Endothelial cell of umbilical vein (primary cell): ENCODE data around the gene TYK2. TPM values are rescaled to one million over a fixed set of nuclear protein-coding genes. Genes with fewer than 3 reads are reported as not detected.
"Not testable (repeated sequence)": the region's sequence is repeated elsewhere in the genome, so short reads cannot be mapped to it uniquely, and the experiment has no call there.

ENCODE experiments used
- BruUV-seq: library from RNA; stranded (reverse); fragments of 400-500 nt; replicated peaks from 2 replicates; lab custom pipeline; 2021; lab: Mats Ljungman, UMichigan
- CTCF ChIA-PET: fragments of 300-600, 350-600 bp; sonication (Branson Sonifier 250); formaldehyde crosslinking; loops from one replicate; lab custom pipeline; 2021; ENCODE audit warnings: antibody characterized with exemption, inconsistent platforms; lab: Charles Lee
- POLR2A ChIA-PET: fragments of 300-600, 350-600 bp; sonication (Branson Sonifier 250); formaldehyde crosslinking; loops from one replicate; lab custom pipeline; 2021; ENCODE audit warnings: antibody characterized with exemption, inconsistent platforms; lab: Charles Lee
- DNase-seq: peaks from one replicate; pipeline ENCODE4 v3.0.0-alpha.2; 2011; ENCODE audit warnings: low read depth, low spot score
- FAIRE-seq: peaks from 2 replicates; lab custom pipeline; 2011; peaks lifted over from hg19 to GRCh38; lab: Jason Lieb, UNC
- H2AFZ ChIP-seq: 2 replicates; pipeline ENCODE4 v1.6.0; 2012; ENCODE audit warnings: low read depth, low read length, control low read depth, inconsistent platforms
- H3K27ac ChIP-seq: 2 replicates; pipeline ENCODE4 v1.5.1; 2011; ENCODE audit warnings: low read depth, mild to moderate bottlenecking, control low read depth, low read length, moderate library complexity; ENCODE audit not compliant: insufficient read depth
- H3K27me3 ChIP-seq, 2 experiments: 2 replicates each; pipeline versions ENCODE4 v1.6.0 to v1.6.1; 2011; ENCODE audit warnings: low read length in 2 of 2, mixed read lengths in 1 of 2; ENCODE audit not compliant: control insufficient read depth in 2 of 2, insufficient read depth in 2 of 2
- H3K36me3 ChIP-seq, 2 experiments: 2 replicates in 1 of 2; 3 replicates in 1 of 2; pipeline ENCODE4 v1.5.1; 2011; ENCODE audit warnings: low read length in 2 of 2, mild to moderate bottlenecking in 1 of 2, moderate library complexity in 1 of 2; ENCODE audit not compliant: control insufficient read depth in 2 of 2, insufficient read depth in 2 of 2; ENCODE audit errors: extremely low read depth in 1 of 2
- H3K4me1 ChIP-seq: 3 replicates; pipeline ENCODE4 v1.5.1; 2011; ENCODE audit warnings: mild to moderate bottlenecking, low read length; ENCODE audit not compliant: control insufficient read depth, insufficient read depth; ENCODE audit errors: extremely low read depth
- H3K4me2 ChIP-seq: 2 replicates; pipeline ENCODE4 v1.6.1; 2011; ENCODE audit warnings: low read length, control low read depth, mixed read lengths; ENCODE audit not compliant: insufficient read depth
- H3K4me3 ChIP-seq, 3 experiments: fragments of 200-600 bp in 1 of 3; sonication (generic), shearing (Covaris generic) in 1 of 3; replicated peaks in 1 of 3; 2 replicates each; pipeline ENCODE4 v1.5.1; 2011 to 2016; ENCODE audit warnings: control low read depth in 3 of 3, low read length in 3 of 3, mild to moderate bottlenecking in 2 of 3, inconsistent platforms in 1 of 3, low read depth in 1 of 3, moderate library complexity in 1 of 3; ENCODE audit not compliant: insufficient read depth in 1 of 3
- H3K79me2 ChIP-seq: 2 replicates; pipeline ENCODE4 v1.6.0; 2012; ENCODE audit warnings: low read length, inconsistent platforms; ENCODE audit not compliant: control insufficient read depth, insufficient read depth
- H3K9ac ChIP-seq: replicated peaks from 2 replicates; pipeline ENCODE3; 2011; ENCODE audit warnings: low read length, control low read depth; ENCODE audit not compliant: insufficient read depth; ENCODE audit errors: extremely low read depth
- H3K9me1 ChIP-seq: replicated peaks from 3 replicates; pipeline ENCODE4 v1.6.0; 2011; ENCODE audit warnings: mild to moderate bottlenecking, low read length; ENCODE audit not compliant: control insufficient read depth, insufficient read depth; ENCODE audit errors: extremely low read depth
- H3K9me3 ChIP-seq: replicated peaks from 2 replicates; pipeline ENCODE4 v1.5.1; 2012; ENCODE audit warnings: low read length, inconsistent platforms; ENCODE audit not compliant: control insufficient read depth, insufficient read depth
- H4K20me1 ChIP-seq: replicated peaks from 2 replicates; pipeline ENCODE3; 2011; ENCODE audit warnings: mild to moderate bottlenecking, low read length; ENCODE audit not compliant: control insufficient read depth, insufficient read depth; ENCODE audit errors: extremely low read depth
- CTCF ChIP-seq, 2 donors: IDR thresholded peaks; 1 replicate in 1 of 2; 2 replicates in 1 of 2; pipeline ENCODE4 v1.5.1; 2011; ENCODE audit warnings: low read length in 2 of 2, mild to moderate bottlenecking in 2 of 2, moderate library complexity in 2 of 2, control low read depth in 1 of 2, inconsistent platforms in 1 of 2, low read depth in 1 of 2; ENCODE audit not compliant: insufficient read depth in 1 of 2; ENCODE audit errors: extremely low read depth in 1 of 2
- FOS ChIP-seq: IDR thresholded peaks from 2 replicates; pipeline ENCODE4 v1.6.1; 2011; ENCODE audit warnings: mild to moderate bottlenecking, low read length, moderate library complexity, borderline replicate concordance; ENCODE audit not compliant: insufficient read depth
- JUN ChIP-seq: IDR thresholded peaks from 2 replicates; pipeline ENCODE4 v1.6.1; 2011; ENCODE audit warnings: borderline replicate concordance, low read depth; ENCODE audit not compliant: insufficient read length, insufficient read depth
- POLR2A ChIP-seq: IDR thresholded peaks from 2 replicates; pipeline ENCODE4 v1.6.1; 2012; ENCODE audit warnings: low read depth, mild to moderate bottlenecking, control low read depth, low read length
- POLR2AphosphoS5 ChIP-seq: IDR thresholded peaks from 2 replicates; pipeline ENCODE4 v1.6.1; 2012; ENCODE audit warnings: low read depth, mild to moderate bottlenecking, control low read depth, low read length, moderate library complexity; ENCODE audit not compliant: insufficient read depth
- dilution Hi-C: fragments of 300-500 bp; cut with MboI; formaldehyde crosslinking; loops from one replicate; pipeline ENCODE4 v1.15.0; 2019; ENCODE audit warnings: low sequenced_read_pairs; ENCODE audit not compliant: extremely low pct_ligation_motif_present
- intact Hi-C: fragments of 100-400 bp; cut with micrococcal nuclease; formaldehyde crosslinking; loops from one replicate; pipeline ENCODE4 v1.10.0; 2022
- polyA plus RNA-seq, 4 experiments: library from polyadenylated mRNA; depleted of rRNA in 3 of 4; stranded (reverse) in 3 of 4; unstranded in 1 of 4; fragments of >200 nt; gene quantifications; 2 replicates each; pipeline versions ENCODE4 v1.2.1 to v1.2.3, GENCODE V29; 2011 to 2012; ENCODE audit warnings: missing spikeins in 1 of 4
- total RNA-seq: library from RNA; stranded (reverse); gene quantifications from 2 replicates; pipeline ENCODE4 v1.2.3, GENCODE V29; 2021

TYK2 gene
- total and polyA plus RNA-seq, 2 donors (not counting 3 experiments of a cell fraction or from before 2014, with no cell fraction given): 92.9 to 138 TPM

- Histone ChIP-seq H3K9ac (no peak overlapping the region), H3K79me2 (no peaks in the 10 kb centered on the region), H2AFZ (no peak overlapping the region), H3K4me3 (no peak overlapping the region), H3K27ac (no peak overlapping the region), H3K9me3 (no peaks in the 10 kb centered on the region), H3K4me2 (no peak overlapping the region), H3K9me1 (no peaks in the 10 kb centered on the region), H3K36me3 (peaks cover 6 to 33% of the 10 kb centered on the region in 2 experiments), H3K4me1 (no peaks in the 10 kb centered on the region), H3K27me3 (no peaks in the 10 kb centered on the region), H4K20me1 (no peaks in the 10 kb centered on the region)
- CTCF ChIA-PET: interaction anchor here (1.0 to 1.8 kb wide), 2 partner anchors 12 to 20 kb away, joined by 3 to 4 read pairs; no protein-coding TSS in a partner anchor
- TF ChIP-seq POLR2AphosphoS5: no peak
- no peak for TF ChIP-seq POLR2A
- no peak for TF ChIP-seq FOS
- TF ChIP-seq JUN: no peak
- TF ChIP-seq CTCF (IDR thresholded peaks at IDR 0.05; ENCODE audit: extremely low read depth in 1 of 2, insufficient read depth in 1 of 2, low read depth in 1 of 2, low read length in 2 of 2): no peak
- intact Hi-C loops (no loop called here), dilution Hi-C loops (no loop called here)
- POLR2A ChIA-PET: no interaction called here
- BruUV-seq: no TSS peak
- DNase-seq (no peak), FAIRE-seq (no peak)
These were observed 12.1 kb downstream of the TYK2 start for GRCh38 chr19:10368101-10368803.

GRCh38 chr19:10366950-10367512 lies 13.3 kb downstream of the TYK2 start:
- DNase-seq, H3K27me3 ChIP-seq, H2AFZ ChIP-seq, FAIRE-seq, H3K9me3 ChIP-seq, H3K4me1 ChIP-seq, BruUV-seq, dilution Hi-C loops, H3K4me3 ChIP-seq, H3K79me2 ChIP-seq, H3K4me2 ChIP-seq, intact Hi-C loops, H3K27ac ChIP-seq, H3K9me1 ChIP-seq, H4K20me1 ChIP-seq, POLR2A ChIA-PET, H3K9ac ChIP-seq: not testable (repeated sequence)
- CTCF ChIA-PET: interaction anchor here (0.9 to 1.8 kb wide), 2 partner anchors 11 to 117 kb away, joined by 3 to 4 read pairs; no protein-coding TSS in a partner anchor
- peaks cover 6 to 41% of the 10 kb centered on the region in 2 experiments for H3K36me3 ChIP-seq
